ENCODE results near the gene IGF2R.
A peak's percentile ranks its signal among the peaks of the same experiment; 100 is the strongest.
"Not testable (repeated sequence)": the region's sequence is repeated elsewhere in the genome, so short reads cannot be mapped to it uniquely, and the experiment has no call there.

Gene IGF2R

DNA sequence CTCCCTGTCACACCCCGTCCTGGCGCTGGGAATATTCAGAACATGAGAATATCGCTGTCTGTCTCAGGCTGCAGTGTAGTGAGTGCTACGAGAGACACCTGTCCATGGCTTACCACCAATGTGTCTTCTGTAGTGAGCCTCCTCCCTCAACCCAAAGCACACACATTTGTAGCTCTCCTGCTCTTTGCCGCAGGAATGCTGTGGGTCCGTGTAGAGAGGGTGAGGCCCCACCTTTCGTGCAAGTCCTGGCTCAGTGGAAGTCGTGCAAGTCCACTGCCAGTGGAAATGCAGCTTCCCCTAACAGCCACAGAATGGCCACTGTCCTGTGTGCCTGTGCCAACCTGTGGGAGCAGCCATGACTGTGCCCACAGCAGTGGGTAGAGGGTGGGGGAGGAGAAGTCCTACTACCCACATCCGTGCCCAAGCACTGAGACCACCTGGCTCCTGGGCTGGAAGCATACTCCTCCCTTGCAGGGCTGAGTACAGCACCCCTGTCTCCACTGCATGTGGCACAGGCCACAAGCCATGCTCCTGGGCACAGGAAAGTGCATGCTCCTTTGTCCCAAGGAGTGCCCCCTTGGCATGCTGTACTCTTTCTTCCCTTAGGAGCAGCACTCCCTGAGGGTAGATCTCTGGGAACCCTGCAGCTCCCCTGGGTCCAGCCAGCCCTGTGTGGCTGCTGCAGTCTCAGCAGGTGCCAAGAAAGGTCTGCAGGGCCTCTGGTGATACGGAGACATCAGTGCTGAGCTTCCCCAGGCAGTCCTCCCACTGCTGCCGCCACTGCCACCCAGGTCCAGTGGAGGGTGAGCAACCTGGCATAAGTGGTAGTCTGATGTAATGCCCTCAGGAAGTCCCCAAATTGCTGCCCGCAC is 28.0 kb downstream of the IGF2R start:
- peak; percentile 79 for DNase-seq (ENCODE audit: low spot score)

DNA sequence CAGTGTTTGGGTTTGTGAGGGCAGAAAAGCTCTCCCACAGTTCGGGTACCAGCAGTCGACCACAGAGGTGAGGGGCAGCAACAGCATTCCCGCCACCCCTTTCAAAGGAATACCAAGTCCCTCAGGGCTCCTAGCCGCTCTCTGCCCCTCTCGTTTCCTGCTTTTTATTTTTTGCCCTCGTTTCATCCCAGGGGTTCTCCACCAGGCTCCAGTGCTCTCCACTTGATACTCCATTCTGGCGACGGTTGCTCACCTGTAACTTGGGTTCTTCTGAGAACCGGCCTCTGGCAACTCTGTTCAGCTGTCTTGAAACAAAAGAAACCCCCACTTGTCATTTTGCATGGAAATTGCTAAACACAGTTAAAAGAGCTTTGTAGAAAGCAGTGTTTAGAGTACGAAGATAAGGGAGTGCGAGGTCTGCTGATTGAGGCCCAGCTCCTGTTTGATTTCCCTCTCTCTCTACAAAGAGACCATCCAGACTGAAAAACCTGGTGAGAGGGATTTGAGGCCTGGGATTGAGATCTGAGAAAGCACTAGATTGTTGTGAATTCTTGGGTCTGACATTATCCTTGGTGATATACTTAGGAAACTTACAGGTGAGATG is 28.7 kb downstream of the IGF2R start:
- DNase-seq (ENCODE audit: low spot score) = no peak

DNA sequence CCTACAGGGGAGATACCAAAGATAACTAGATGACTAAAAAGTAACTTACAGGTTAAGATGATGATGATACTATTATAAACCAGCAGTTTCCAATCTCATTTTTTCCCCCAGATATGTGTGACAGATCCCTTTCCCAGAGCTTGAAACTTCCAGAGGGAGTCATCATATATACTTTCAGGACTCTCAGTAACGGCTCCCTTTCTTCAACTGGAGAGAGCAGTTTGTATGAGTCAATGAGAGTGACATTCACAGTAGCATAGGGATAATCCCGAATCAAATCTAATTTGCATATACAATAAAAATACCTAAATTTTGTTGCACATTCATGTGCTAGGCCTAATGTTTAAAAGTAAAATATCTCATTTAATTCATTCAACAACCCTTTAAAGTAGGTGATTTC is 29.7 kb downstream of the IGF2R start:
- no peak for DNase-seq (ENCODE audit: low spot score)

DNA sequence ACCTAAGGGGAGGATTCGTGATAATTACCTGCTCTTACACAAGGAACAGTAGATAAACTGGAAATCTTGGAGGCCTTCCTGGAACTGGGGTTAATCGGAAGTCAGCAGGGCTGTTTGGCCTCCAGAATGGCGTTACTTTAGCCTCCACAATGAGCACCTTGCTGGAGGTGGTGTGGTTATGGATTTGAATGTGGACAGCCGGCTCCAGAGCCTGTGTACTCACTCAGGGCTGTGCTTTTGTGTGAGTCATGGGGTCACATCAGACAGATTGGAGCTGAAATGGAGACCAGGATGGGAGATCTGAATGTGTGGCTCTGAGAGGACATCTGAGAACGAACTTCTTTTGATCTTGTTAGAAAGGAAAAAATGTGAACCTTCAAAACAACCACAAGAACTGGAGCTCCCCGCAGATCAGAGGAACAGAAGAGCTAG is 30.4 kb downstream of the IGF2R start:
- DNase-seq (ENCODE audit: low spot score) = peak; percentile 93

DNA sequence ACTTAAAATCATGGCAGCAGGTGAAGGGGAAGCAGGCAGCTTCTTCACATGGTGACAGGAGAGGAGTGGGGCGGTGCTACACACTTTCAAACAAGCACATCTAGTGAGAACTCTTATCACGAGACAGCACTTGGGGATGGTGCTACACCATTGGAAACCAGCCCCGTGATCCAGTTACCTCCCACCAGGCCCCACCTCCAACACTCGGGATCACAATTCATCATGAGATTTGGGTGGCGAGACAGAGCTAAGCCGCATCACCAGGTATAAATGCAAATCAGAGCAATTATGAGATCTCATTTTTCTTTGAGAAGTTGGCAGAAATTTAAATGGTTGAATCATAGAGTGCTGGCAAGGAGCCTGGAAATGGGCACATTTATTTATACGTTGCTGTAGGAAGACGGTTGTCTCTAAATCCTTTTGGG is 31.4 kb downstream of the IGF2R start:
- DNase-seq (ENCODE audit: low spot score) = no peak

DNA sequence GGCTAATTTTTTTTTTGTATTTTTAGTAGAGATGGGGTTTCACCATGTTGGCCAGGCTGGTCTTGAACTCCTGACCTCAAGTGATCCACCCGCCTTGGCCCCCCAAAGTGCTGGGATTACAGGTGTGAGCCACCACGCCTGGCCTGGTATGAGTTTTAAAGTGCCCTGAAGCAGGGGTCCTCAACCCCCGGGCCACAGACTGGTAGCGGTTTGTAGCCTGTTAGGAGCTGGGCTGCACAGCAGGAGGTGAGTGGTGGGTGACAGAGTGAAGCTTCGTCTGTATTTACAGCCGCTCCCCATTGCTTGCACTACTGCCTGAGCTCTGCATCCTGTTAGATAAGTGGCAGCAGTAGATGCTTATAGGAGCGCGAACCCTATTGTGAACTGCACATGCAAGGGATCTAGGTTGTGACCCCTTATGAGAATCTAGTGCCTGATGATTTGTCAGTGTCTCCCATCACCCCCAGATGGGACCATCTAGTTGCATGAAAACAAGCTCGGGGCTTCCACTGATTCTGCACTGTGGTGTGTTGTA is 32.1 kb downstream of the IGF2R start:
- DNase-seq (ENCODE audit: low spot score) = not testable (repeated sequence)

DNA sequence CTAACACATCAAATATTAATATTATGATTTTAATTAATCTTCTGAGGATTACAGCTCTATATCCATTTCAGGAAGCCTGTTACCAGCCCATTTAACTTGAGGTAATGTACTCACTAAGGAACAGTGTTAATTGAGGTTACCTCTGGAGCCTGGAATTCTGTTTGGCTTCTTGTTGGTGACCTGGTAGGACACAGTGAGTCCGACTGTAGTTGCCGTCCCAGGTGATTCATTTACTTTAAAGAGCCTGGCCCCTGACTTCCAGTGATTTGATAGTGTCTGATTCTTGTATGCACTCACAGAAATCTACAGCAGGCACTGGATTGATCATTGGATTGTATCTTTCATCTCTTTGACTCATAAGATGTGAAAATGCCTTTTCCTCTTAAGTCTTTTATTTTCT is 34.0 kb downstream of the IGF2R start:
- peak; percentile 22 for DNase-seq (ENCODE audit: low spot score)

DNA sequence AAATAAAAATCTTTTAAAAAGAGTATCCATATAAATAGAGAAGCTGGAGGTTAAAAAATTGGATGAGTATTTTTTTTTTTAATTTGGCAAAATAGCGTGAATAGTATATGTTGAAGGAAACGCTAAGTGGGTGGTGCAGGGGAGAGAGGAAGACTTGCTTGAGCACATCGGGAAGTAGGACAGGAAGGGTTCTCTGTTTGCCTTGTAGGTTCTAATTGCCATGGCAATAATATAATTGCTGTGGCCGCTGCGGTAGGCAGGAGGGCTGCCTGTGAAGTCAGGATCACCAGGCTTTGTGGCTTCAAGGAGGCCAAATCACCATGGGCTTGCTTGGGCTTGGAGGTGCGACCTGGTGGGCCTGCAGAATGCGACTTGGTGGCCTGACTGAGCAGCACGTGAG is 35.1 kb downstream of the IGF2R start:
- peak; percentile 14 for DNase-seq (ENCODE audit: low spot score)

DNA sequence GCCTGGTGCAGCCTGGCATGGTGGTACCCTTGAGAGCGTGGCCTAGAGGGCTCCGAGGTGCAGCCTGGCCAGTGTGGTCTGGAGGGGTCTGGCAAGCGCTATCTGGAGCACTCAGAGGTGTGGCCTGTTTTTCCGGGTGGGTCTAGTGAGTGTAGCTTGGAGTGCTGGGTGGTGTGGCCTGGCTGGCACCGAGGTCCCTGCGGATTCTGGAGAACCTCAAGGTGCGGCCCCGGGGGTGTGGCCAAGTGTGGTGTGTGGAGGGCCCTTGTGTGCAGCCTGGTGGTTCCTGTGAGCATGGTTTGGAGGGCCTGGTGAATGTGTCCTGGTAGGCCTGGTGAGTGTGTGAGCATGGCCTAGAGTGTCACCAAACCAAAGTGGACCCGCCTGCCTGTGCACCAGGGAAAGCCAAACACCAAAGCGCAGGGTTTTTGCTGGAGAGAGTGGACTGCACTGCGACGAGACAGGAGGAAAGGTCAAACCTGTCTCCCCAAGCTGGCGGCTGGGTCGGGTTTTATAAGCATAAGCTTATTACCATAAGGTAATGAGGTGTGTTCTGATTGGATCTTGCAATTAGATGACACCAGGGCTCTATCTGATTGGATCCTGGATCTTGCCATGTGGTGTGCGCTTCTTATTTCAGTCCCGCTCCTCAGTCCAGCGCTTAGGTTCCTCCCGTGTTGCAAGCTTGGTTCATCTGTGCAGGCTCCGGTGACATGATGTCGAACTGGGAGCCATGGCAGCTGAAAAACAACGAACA is 35.7 kb downstream of the IGF2R start:
- no peak for DNase-seq (ENCODE audit: low spot score)

DNA sequence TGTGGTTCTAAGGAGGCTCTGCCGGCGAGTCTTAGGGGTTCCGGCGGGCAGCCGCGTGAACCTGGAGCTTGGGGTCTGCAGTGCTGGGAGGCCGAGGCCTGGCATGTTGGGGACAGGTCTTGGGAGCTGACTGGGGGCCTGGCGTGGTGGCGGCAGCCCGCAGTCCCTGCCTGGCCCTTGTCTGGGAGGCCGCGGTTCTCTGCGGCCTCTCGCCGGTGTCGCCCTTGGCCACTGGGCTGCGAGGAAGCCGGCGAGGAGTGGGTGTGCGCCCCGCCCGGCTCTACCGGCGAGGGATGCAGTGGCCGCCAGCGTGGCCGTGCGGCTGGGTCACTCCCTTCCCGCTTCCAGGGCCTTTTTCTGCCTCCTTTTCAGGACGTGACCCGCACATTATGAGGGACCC is 36.3 kb downstream of the IGF2R start:
- no peak for DNase-seq (ENCODE audit: low spot score)

DNA sequence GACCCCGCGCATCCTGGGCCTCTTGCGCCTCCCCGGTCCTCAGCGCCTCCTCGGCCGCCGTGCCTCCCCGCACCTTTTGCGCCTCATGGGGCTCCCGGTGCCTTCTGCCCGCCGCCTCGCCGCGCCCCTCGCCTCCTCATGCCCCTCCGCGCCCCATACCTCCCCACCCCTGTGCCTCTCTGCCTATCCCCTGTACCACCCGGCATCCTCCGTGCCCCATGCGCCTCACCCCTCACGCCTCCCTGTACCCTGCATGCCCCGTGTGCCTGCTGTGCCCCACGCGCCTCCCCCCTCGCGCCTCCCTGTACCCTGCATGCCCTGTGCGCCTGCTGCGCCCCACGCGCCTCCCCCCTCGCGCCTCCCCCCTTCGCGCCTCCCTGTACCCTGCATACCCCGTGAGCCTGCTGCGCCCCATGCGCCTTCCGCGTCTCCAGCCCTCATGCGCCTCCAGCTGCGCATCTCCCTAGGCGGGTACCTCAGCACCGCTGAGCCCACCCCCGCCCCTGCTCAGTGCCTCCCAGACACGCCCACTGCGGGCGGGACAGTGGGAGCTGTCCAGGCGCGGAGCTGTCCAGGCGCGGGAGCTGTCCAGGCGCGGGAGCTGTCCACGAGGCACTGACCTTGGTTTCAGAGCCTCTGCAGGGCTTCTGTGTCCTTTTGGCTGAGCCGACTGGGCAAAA is 37.1 kb downstream of the IGF2R start:
- DNase-seq (ENCODE audit: low spot score) = no peak

DNA sequence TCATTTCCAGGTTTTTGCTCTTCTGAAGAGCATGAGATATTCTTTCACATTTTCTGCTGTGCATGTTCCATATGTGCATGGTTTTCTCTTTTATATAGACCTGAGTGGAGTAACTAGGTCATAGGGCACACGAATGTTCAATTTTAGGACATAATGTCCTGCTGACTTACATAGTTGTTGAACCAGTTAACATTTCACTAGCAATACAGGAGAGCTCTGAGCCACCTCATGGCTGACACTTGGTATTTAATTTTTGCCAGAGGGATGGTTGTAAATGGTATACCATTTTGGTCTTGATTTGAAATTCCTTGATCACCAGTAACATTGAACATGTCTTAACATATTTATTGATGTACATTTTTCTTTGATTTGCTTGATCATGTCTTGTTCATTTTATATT is 38.3 kb downstream of the IGF2R start:
- no peak for DNase-seq (ENCODE audit: low spot score)

DNA sequence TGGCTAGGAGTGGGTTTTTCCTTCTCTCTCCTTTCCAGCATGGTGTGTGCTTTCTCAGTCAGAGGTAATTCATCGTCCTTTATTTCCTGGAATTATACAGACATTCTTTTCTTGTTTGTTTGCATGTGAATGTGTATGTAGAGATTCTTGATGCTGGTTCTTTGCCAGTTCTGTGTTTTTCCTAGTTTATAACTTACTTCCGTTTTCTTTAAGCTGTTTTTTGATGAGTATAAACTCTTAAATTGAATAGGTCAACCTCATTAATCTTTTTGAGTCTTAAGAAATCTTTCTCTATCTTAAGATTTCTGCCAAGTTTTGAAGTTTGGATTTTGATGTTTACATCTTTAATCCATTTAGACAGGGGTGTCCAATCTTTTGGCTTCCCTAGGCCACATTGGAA is 38.7 kb downstream of the IGF2R start:
- DNase-seq (ENCODE audit: low spot score) = no peak

DNA sequence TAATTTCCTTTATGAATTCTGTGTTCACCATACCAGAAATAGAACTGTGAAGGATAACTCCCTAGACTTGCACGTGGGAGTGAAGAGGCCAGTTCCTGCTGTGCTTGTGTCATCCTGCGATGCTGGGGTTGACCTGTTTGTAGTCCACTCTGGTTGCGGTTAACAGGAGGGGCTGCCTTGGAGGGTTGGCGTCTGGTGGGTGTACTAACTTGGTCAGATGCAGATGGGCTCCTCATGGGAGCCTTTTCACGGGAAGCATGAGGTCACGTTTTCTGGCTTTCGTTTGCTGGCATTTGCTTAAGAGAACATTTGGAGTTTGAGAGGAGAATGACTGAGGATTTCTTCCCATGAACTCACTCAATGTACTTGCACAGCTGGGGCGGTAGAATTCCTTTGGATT is 41.2 kb downstream of the IGF2R start:
- no peak for DNase-seq (ENCODE audit: low spot score)

DNA sequence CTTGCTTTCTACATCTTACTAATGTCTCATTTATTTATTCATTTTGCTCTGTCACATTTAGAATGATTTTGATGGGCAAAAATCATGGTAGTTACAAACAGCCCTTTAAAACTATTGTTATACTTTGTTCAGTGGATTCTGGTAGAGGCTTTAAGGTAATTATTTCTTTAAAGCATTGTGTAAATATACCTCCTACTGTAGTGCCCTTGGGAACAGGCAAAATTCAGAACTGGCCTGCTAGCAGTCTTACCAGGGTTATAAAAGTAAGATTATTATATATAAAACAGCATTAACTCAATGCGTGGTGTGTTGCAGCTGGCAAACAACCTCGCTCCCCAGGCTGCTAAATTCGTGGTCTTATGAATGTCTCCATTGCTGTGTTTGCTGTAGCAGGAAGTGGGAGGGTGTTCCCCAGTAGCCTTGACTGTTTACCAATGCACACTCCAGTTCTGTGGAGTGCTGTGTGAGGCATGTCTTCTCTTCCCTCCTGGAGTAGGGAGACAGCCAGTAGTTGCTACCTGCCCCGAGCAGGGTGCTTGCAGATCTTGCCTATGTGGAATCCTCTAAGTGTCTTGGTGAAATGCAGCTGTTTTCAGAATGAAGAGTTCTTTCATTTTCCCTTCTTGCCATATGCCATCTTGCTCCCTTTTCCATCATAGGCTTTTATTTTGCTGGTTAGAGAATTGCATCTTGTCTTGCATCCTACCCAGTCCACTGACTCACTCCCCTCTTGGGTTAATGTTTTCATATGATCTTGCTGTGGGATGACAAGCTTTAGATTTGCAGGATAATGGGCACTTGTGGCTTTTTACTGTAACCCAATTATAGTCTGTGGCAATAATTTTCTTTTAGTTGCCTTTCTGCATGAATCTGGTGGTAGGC is 45.3 kb downstream of the IGF2R start:
- DNase-seq (ENCODE audit: low spot score) = no peak

DNA sequence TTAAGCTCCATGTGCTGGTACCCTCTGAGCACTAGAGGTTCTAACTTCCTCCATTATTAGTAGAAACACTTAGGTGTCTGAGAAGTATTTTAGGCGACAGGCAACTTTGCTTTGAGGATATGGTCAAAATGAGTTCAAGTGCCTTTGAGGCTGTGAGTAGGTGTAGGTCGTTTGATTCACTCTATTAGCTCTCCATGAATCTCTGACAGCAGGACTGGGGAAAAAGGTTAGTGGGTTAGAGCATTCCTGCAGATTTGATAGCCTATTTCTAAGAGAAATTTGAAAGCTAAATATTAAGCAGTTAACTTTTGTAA is 45.9 kb downstream of the IGF2R start:
- no peak for DNase-seq (ENCODE audit: low spot score)

DNA sequence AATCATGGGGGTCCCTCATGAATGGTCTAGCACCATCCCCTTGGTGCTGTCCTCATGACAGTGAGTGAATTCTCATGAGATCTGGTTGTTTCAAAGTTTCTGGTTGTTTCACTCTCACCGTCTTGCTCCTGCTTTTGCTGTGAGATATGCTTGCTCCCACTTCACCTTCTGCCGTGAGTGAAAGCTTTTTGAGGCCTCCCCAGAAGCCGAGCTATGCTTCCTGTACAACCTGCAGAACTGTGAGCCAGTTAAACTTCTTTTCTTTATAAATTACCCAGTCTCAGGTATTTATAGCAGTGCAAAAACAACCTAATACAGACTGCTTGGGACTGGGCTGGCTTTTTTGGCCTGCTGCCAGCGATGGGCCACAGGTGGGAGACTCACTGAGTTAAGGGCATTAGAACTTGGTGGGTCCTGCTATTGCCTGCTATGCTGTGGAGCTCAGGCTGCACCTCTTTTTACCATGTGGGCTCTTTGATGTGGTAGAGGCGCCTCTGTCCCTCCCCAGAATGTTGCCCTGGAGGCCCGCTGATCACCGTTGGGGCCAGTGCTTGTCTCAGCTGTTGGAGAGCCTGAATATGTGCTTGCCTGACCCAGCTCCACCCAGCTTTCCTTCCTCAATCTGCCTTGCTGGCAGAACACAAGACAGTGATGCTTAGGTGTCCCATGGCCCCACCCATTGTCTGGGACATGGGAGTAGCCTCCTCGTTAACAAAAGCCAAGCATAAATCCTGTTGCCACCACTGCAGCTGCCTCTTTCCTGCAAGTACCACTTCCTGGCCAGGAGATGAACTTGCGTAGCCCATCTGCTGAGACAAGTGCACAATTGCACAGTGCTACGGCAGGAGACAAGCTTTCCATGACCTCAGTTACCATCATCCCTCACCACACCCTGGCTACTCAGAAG is 47.1 kb downstream of the IGF2R start:
- peak; percentile 83 for DNase-seq (ENCODE audit: low spot score)

DNA sequence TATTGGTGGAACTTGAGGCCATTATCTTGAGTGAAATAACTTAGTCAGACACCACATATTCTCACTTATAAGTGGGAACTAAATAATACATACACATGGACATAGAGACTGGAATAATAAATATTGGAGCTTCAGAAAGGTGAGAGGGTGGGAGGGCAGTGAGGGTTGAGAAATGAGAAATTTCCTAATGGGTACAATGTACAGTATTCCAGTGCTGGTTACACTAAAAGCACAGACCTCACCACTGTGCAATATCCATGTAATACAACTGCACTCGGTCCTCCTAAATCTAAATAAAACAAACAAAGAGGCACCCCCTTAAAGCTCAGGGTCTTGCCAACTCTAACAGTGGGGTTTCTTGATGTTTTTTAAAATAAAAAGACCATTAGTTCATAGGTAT is 53.2 kb downstream of the IGF2R start:
- DNase-seq (ENCODE audit: low spot score) = no peak

DNA sequence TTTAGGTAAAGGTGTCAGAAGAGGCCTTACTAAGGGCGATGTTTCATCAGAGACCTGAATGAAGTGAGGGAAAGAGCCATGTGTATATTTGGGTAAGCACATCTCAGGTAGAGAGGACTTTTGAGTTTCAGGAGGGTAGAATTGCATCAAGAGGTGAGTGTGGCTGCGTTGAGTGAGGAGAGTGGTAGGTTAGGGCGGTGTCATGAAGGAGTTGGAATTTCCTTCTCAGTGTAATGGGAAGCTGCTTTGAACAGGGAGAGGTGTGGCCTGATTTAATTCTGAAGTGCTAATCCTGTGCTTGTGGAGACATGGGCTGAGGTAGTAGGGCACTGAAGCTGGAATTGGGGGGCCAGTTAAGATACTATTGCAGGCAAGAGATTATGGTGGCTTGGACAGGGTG is 53.9 kb downstream of the IGF2R start:
- no peak for DNase-seq (ENCODE audit: low spot score)

DNA sequence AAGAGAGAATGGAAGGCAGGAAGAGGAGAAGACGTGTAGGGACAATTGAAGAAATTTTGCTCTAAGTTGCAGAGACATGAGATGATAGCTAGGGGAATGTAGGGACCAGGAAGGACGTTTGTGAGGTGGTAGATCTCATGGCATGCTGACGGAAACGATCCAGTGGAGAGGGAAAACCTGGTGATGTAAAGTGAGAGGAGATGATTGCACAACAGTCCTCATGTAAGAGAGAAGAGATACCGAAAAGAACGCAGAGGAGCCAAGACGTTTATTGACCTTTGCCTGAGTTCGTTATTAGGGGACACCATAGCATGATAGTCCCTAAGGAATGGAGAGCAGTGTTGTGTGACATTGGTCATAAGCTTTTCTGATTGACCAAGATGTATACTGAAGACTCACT is 55.3 kb downstream of the IGF2R start:
- no peak for DNase-seq (ENCODE audit: low spot score)
